Stomach (tissue), 9 donors: ENCODE results near the gene NR2F6. TPM values are rescaled to one million over a fixed set of nuclear protein-coding genes. Genes with fewer than 3 reads are reported as not detected.
A peak's percentile ranks its signal among the peaks of the same experiment; 100 is the strongest.

ENCODE experiments used
- DNase-seq, 2 donors: peaks; one replicate each; pipeline versions ENCODE4 v3.0.0 to v3.0.0-alpha.2; 2013 to 2019
- H3K27ac ChIP-seq, 5 donors: fragments of 200-600 bp in 4 of 5; sonication (generic) in 4 of 5; one replicate each; pipeline ENCODE4 v1.5.1; 2013 to 2019; ENCODE audit warnings: mild to moderate bottlenecking in 1 of 5, moderate library complexity in 1 of 5
- H3K27me3 ChIP-seq, 3 donors: fragments of 200-600 bp; sonication (generic); one replicate each; pipeline ENCODE4 v1.5.1; 2017 to 2019; ENCODE audit warnings: mixed run types in 1 of 3
- H3K36me3 ChIP-seq, 4 donors: fragments of 200-600 bp; sonication (generic); 1 replicate in 3 of 4; 2 replicates in 1 of 4; pipeline ENCODE4 v1.5.1; 2016 to 2019
- H3K4me1 ChIP-seq, 4 donors: fragments of 200-600 bp; sonication (generic); one replicate each; pipeline ENCODE4 v1.5.1; 2016 to 2019
- H3K4me3 ChIP-seq, 4 donors: fragments of 200-600 bp; sonication (generic) in 3 of 4; one replicate each; pipeline ENCODE4 v1.5.1; 2016 to 2019; ENCODE audit warnings: mild to moderate bottlenecking in 1 of 4
- H3K9me3 ChIP-seq, 4 donors: fragments of 200-600 bp; sonication (generic); one replicate each; pipeline ENCODE4 v1.5.1; 2016 to 2019
- CTCF ChIP-seq, 7 experiments: fragments of 450-650 bp in 4 of 7; fragments of 200-600 bp in 3 of 7; sonication (generic) in 3 of 7; IDR thresholded peaks; one replicate each; pipeline ENCODE4 v1.5.1; 2016 to 2019; ENCODE audit warnings: antibody characterized with exemption in 7 of 7, control low read depth in 2 of 7, mild to moderate bottlenecking in 1 of 7
- EP300 ChIP-seq: sonication (generic); formaldehyde crosslinking; IDR thresholded peaks from one replicate; pipeline ENCODE4 v1.6.1; 2017; ENCODE audit warnings: antibody characterized with exemption
- POLR2A ChIP-seq, 4 donors: fragments of 450-650 bp; IDR thresholded peaks; one replicate each; pipeline ENCODE4 v1.6.1; 2016; ENCODE audit warnings: antibody characterized with exemption in 4 of 4, control low read depth in 2 of 4, mild to moderate bottlenecking in 1 of 4, moderate library complexity in 1 of 4
- POLR2AphosphoS5 ChIP-seq, 3 donors: sonication (generic); formaldehyde crosslinking; IDR thresholded peaks; one replicate each; pipeline ENCODE4 v1.6.1; 2016; ENCODE audit warnings: antibody characterized with exemption in 3 of 3
- WGBS, 5 donors: extraction: QIAGEN DNeasy Blood & Tissue Kit in 3 of 5; methylation state at CpG; one replicate each; pipeline versions ENCODE4 v1.1.5 to v1.1.7; 2013 to 2018; 5-methylcytosine and 5-hydroxymethylcytosine counted together
- intact Hi-C: fragments of 100-400 bp; cut with DNase I; formaldehyde crosslinking; loops from one replicate; pipeline ENCODE4 v1.15.1; 2023; ENCODE audit warnings: low total_unique reads
- polyA plus RNA-seq, 3 donors: library from polyadenylated mRNA; stranded (reverse); fragments of 200-250 nt; gene quantifications; one replicate each; pipeline ENCODE4 v1.2.3, GENCODE V29; 2013
- total RNA-seq, 5 donors: library from RNA; depleted of rRNA; stranded (reverse); fragments of >200 nt; gene quantifications; one replicate each; pipeline versions ENCODE4 v1.1.0 to v1.2.3, GENCODE V29; 2014 to 2016
- donor health status: healthy with polysubstance abuse.
- donor health status: Bipolar disorder and iron deficiency.
- donor health status: healthy.

Gene NR2F6
- total and polyA plus RNA-seq, 8 donors = 34.4 to 641 (median 46.1) TPM

GRCh38 chr19:17264641-17264979, 18.9 kb upstream of the NR2F6 start, which contains the start of gene USHBP1:
Gene USHBP1, minus strand, starts transcription at chr19:17264745. Its CDS starts 446 bp downstream, at chr19:17264299.
- H3K4me1 ChIP-seq = peaks cover 6 to 24% (median 17%) of the 10 kb centered on the region in 4 donors
- DNase-seq = peak in 1 of 2 donors; percentile 59
- peaks cover 0 to 11% (median 11%) of the 10 kb centered on the region in 4 donors for H3K36me3 ChIP-seq
- peaks cover 0 to 4% (median under 1%) of the 10 kb centered on the region in 4 donors for H3K9me3 ChIP-seq
- peak within 1 kb of the TSS; percentile 13 to 38 (median 28) for H3K4me3 ChIP-seq
- 32 to 48% (median 38%) methylated on average over 5 of the region's 5 CpGs for WGBS, 5 donors
- TF ChIP-seq POLR2AphosphoS5 (IDR thresholded peaks at IDR 0.05) (peak in 1 of 3 donors; percentile 25), EP300 (no peak), CTCF (IDR thresholded peaks at IDR 0.05) (no peak), POLR2A (IDR thresholded peaks at IDR 0.05) (no peak)
- H3K27me3 ChIP-seq = no peaks in the 10 kb centered on the region
- H3K27ac ChIP-seq = peak within 1 kb of the TSS in 4 of 5 donors; percentile 36 to 55 (median 49)
- intact Hi-C loops = no loop called here

- Histone ChIP-seq H3K27ac (peak overlapping the region in 4 of 5 donors; percentile 36 to 55 (median 49)), H3K27me3 (no peaks in the 10 kb centered on the region), H3K9me3 (peaks cover 0 to 9% (median 4%) of the 10 kb centered on the region in 4 donors), H3K4me1 (peaks cover 6 to 24% (median 17%) of the 10 kb centered on the region in 4 donors), H3K36me3 (peaks cover 0 to 4% (median 4%) of the 10 kb centered on the region in 4 donors), H3K4me3 (peak overlapping the region; percentile 13 to 38 (median 28))
- DNase-seq = no peak
- intact Hi-C loops = no loop called here
- TF ChIP-seq POLR2AphosphoS5 (IDR thresholded peaks at IDR 0.05) = no peak
- TF ChIP-seq EP300 = no peak
- no peak for TF ChIP-seq POLR2A (IDR thresholded peaks at IDR 0.05)
- no peak for TF ChIP-seq CTCF (IDR thresholded peaks at IDR 0.05)
- 75 to 90% (median 83%) methylated on average over 20 to 23 of the region's 23 CpGs for WGBS, 5 donors
Measured at GRCh38 chr19:17263712-17264640, 18.3 kb upstream of the NR2F6 start.

GRCh38 chr19:17262557-17262956, 16.8 kb upstream of the NR2F6 start:
- no peaks in the 10 kb centered on the region for H3K27me3 ChIP-seq
- no peak for DNase-seq
- H3K9me3 ChIP-seq = peaks cover 0 to 9% (median 4%) of the 10 kb centered on the region in 4 donors
- intact Hi-C loops = no loop called here
- 65 to 85% (median 80%) methylated on average over 6 to 16 of the region's 16 CpGs for WGBS, 5 donors
- no peaks in the 10 kb centered on the region for H3K36me3 ChIP-seq
- H3K4me3 ChIP-seq = peak overlapping the region in 1 of 4 donors; percentile 38
- peaks cover 0 to 9% (median 3%) of the 10 kb centered on the region in 4 donors for H3K4me1 ChIP-seq
- H3K27ac ChIP-seq = no peak overlapping the region
- no peak for TF ChIP-seq POLR2A (IDR thresholded peaks at IDR 0.05)
- no peak for TF ChIP-seq CTCF (IDR thresholded peaks at IDR 0.05)
- no peak for TF ChIP-seq POLR2AphosphoS5 (IDR thresholded peaks at IDR 0.05)
- no peak for TF ChIP-seq EP300

- no peak overlapping the region for H3K4me3 ChIP-seq
- peaks cover 0 to 5% (median 0%) of the 10 kb centered on the region in 4 donors for H3K4me1 ChIP-seq
- peak; percentile 90 to 91 for DNase-seq
- TF ChIP-seq CTCF (IDR thresholded peaks at IDR 0.05) (peak in 5 of 7 experiments; percentile 90 to 93 (median 91)), EP300 (no peak), POLR2A (IDR thresholded peaks at IDR 0.05) (no peak), POLR2AphosphoS5 (IDR thresholded peaks at IDR 0.05) (peak in 2 of 3 donors; percentile 13 to 51)
- no peaks in the 10 kb centered on the region for H3K27me3 ChIP-seq
- H3K9me3 ChIP-seq = peaks cover 0 to 9% (median 4%) of the 10 kb centered on the region in 4 donors
- intact Hi-C loops = no loop called here
- no peaks in the 10 kb centered on the region for H3K36me3 ChIP-seq
- no peak overlapping the region for H3K27ac ChIP-seq
- WGBS, 5 donors = 13 to 17% (median 15%) methylated on average over 15 of the region's 15 CpGs
Measured at GRCh38 chr19:17260842-17261325, 15.2 kb upstream of the NR2F6 start.
